Thyroid gland (tissue), 4 donors: ENCODE results near the gene STK4.

ENCODE experiments used
- POLR2A ChIP-seq, 2 donors: fragments of 450-650 bp; IDR thresholded peaks; one replicate each; pipeline ENCODE4 v1.6.1; 2017; ENCODE audit warnings: antibody characterized with exemption in 2 of 2, mild to moderate bottlenecking in 2 of 2, moderate library complexity in 1 of 2
- TF ChIP-seq, protein P1 (sequence below), 6 experiments: fragments of 200-600 bp in 3 of 6; fragments of 450-650 bp in 3 of 6; sonication (generic) in 3 of 6; IDR thresholded peaks; one replicate each; pipeline ENCODE4 v1.5.1; 2016 to 2019; ENCODE audit warnings: antibody characterized with exemption in 6 of 6, mild to moderate bottlenecking in 2 of 6, inconsistent platforms in 1 of 6, moderate library complexity in 1 of 6

DNA sequence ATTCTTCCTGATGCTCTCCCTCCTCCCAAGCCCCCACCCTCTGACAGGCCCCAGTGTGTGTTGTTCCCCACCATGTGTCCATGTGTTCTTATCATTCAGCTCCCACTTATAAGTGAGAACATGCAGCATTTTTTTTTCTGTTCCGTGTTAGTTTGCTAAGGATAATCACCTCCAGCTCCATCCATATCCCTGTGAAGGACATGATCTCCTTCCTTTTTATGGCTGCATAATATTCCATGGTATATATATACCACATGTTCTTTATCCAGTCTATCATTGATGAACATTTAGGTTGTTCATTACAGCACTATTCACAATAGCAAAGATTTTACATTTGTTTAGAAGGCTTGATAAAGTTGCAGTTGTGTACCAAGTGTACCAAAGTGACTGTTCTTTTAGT lies 76.7 kb downstream of the STK4 start:
- TF ChIP-seq, protein P1, sequence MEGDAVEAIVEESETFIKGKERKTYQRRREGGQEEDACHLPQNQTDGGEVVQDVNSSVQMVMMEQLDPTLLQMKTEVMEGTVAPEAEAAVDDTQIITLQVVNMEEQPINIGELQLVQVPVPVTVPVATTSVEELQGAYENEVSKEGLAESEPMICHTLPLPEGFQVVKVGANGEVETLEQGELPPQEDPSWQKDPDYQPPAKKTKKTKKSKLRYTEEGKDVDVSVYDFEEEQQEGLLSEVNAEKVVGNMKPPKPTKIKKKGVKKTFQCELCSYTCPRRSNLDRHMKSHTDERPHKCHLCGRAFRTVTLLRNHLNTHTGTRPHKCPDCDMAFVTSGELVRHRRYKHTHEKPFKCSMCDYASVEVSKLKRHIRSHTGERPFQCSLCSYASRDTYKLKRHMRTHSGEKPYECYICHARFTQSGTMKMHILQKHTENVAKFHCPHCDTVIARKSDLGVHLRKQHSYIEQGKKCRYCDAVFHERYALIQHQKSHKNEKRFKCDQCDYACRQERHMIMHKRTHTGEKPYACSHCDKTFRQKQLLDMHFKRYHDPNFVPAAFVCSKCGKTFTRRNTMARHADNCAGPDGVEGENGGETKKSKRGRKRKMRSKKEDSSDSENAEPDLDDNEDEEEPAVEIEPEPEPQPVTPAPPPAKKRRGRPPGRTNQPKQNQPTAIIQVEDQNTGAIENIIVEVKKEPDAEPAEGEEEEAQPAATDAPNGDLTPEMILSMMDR (IDR thresholded peaks at IDR 0.05): no peak
- no peak for TF ChIP-seq POLR2A (IDR thresholded peaks at IDR 0.05)
